HepG2 (cell line): ENCODE measurements around the gene RERE. TPM values are rescaled to one million over a fixed set of nuclear protein-coding genes. Genes with fewer than 3 reads are reported as not detected.

Experiments used
- ATAC-seq: fragments of 200-7000 bp; cut with Tn5 transposase; 3 replicates; pipeline ENCODE4 v1.9.1; 2020; ENCODE audit warnings: mild to moderate bottlenecking, moderate library complexity
- BruUV-seq: library from RNA; stranded (reverse); fragments of 400-500 nt; replicated peaks from 2 replicates; lab custom pipeline; 2021; lab: Mats Ljungman, UMichigan
- CTCF ChIA-PET: fragments of 300-600 bp; formaldehyde crosslinking; extraction: SDS; loops from one replicate; lab custom pipeline; 2021; ENCODE audit warnings: low total read pairs, inconsistent platforms, low intra/inter-chr PET ratio; lab: Yijun Ruan, JAX
- POLR2A ChIA-PET: fragments of 350-600 bp; sonication (Branson Sonifier 250); formaldehyde crosslinking; loops from one replicate; lab custom pipeline; 2020; ENCODE audit warnings: antibody characterized with exemption, inconsistent platforms; lab: Yijun Ruan, JAX
- DNase-seq: peaks from one replicate; pipeline ENCODE4 v3.0.0-alpha.2; 2015; ENCODE audit warnings: low spot score
- FAIRE-seq: peaks from 3 replicates; lab custom pipeline; 2011; peaks lifted over from hg19 to GRCh38; lab: Jason Lieb, UNC
- H2AFZ ChIP-seq: one replicate; pipeline ENCODE4 v1.6.1; 2011; ENCODE audit warnings: low read length, inconsistent platforms
- H3K27ac ChIP-seq: fragments of 300-600 bp; 3 replicates; pipeline ENCODE4 v1.8.0; 2011; ENCODE audit warnings: mixed run types, mild to moderate bottlenecking, mixed read lengths, low read length, inconsistent platforms; ENCODE audit not compliant: insufficient read depth; ENCODE audit errors: extremely low read length
- H3K27me3 ChIP-seq, 2 experiments: fragments of 200-600 bp in 1 of 2; 2 replicates in 1 of 2; 3 replicates in 1 of 2; pipeline versions ENCODE4 v1.6.0 to v1.8.0; 2011; ENCODE audit warnings: low read length in 2 of 2, mild to moderate bottlenecking in 2 of 2, moderate library complexity in 2 of 2, inconsistent platforms in 1 of 2; ENCODE audit not compliant: insufficient read depth in 2 of 2, control insufficient read depth in 1 of 2
- H3K36me3 ChIP-seq, 2 experiments: fragments of 200-600 bp in 1 of 2; replicated peaks in 1 of 2; 2 replicates in 1 of 2; 3 replicates in 1 of 2; pipeline versions ENCODE4 v1.5.1 to v1.8.0; 2011; ENCODE audit warnings: low read length in 2 of 2, inconsistent platforms in 1 of 2; ENCODE audit not compliant: insufficient read depth in 2 of 2, control insufficient read depth in 1 of 2
- H3K4me1 ChIP-seq: 2 replicates; pipeline ENCODE4 v1.5.1; 2012; ENCODE audit warnings: low read length, inconsistent platforms; ENCODE audit not compliant: insufficient read depth
- H3K4me2 ChIP-seq: 2 replicates; pipeline ENCODE4 v1.6.0; 2011; ENCODE audit warnings: low read depth, low read length, inconsistent platforms
- H3K4me3 ChIP-seq, 3 experiments: fragments of 200-600 bp in 1 of 3; sonication (generic), shearing (Covaris generic) in 1 of 3; replicated peaks in 1 of 3; 2 replicates each; pipeline ENCODE4 v1.5.1; 2011 to 2016; ENCODE audit warnings: low read length in 3 of 3, inconsistent platforms in 2 of 3, low read depth in 2 of 3, mild to moderate bottlenecking in 2 of 3, control low read depth in 1 of 3, mixed read lengths in 1 of 3; ENCODE audit not compliant: insufficient read depth in 1 of 3
- H3K79me2 ChIP-seq: one replicate; pipeline ENCODE4 v1.6.1; 2011; ENCODE audit warnings: low read length, inconsistent platforms; ENCODE audit not compliant: insufficient read depth
- H3K9ac ChIP-seq: 2 replicates; pipeline ENCODE4 v1.6.0; 2011; ENCODE audit warnings: mild to moderate bottlenecking, low read depth, low read length, inconsistent platforms; ENCODE audit not compliant: insufficient read depth
- H3K9me3 ChIP-seq: 2 replicates; pipeline ENCODE4 v1.5.1; 2012; ENCODE audit warnings: mild to moderate bottlenecking, low read length
- H4K20me1 ChIP-seq: 2 replicates; pipeline ENCODE4 v1.6.0; 2011; ENCODE audit warnings: inconsistent platforms, mild to moderate bottlenecking, low read length, moderate library complexity; ENCODE audit not compliant: insufficient read depth
- ATF7 ChIP-seq, 2 experiments: fragments of 450-650 bp in 1 of 2; sonication (generic) in 1 of 2; formaldehyde crosslinking in 1 of 2; IDR thresholded peaks; 2 replicates each; pipeline versions ENCODE4 v1.4.0 to v1.6.1; 2016 to 2020; ENCODE audit warnings: antibody characterized with exemption in 1 of 2, mild to moderate bottlenecking in 1 of 2, missing genetic modification reagents in 1 of 2
- CEBPB ChIP-seq: IDR thresholded peaks from 2 replicates; pipeline ENCODE4 v1.6.1; 2011; ENCODE audit warnings: low read depth, low read length, improper control_type of control experiment, borderline replicate concordance
- NCOA2 ChIP-seq: sonication (generic); formaldehyde crosslinking; IDR thresholded peaks from 2 replicates; pipeline ENCODE4 v1.8.0; 2022; ENCODE audit warnings: inconsistent platforms
- ZNF256 ChIP-seq: sonication (generic); formaldehyde crosslinking; conservative IDR thresholded peaks from 2 replicates; pipeline ENCODE4 v1.4.0; 2020; ENCODE audit warnings: missing genetic modification reagents
- WGBS: methylation state at CpG from one replicate; pipeline ENCODE4 v1.1.6; 2017; ENCODE audit warnings: low lambda C conversion rate; 5-methylcytosine and 5-hydroxymethylcytosine counted together
- in situ Hi-C: cut with HindIII; loops from 2 replicates; pipeline ENCODE4 v1.10.0; 2017; ENCODE audit warnings: low pct_unique_long_range_greater_than_20kb; ENCODE audit not compliant: extremely low pct_ligation_motif_present
- intact Hi-C: fragments of 100-400 bp; cut with micrococcal nuclease; formaldehyde crosslinking; loops from one replicate; pipeline ENCODE4 v1.10.0; 2022; ENCODE audit not compliant: unreplicated experiment
- polyA plus RNA-seq, 8 experiments: library from polyadenylated mRNA; depleted of rRNA in 3 of 8; stranded (reverse) in 7 of 8; unstranded in 1 of 8; fragments of >200 nt; fragmentation: Illumina TruSeq in 4 of 8; extraction: Trizol in 4 of 8; gene quantifications; 2 replicates each; pipeline versions ENCODE4 v1.2.1 to v1.2.3, GENCODE V29; 2011 to 2016; ENCODE audit warnings: low read depth in 4 of 8, missing spikeins in 1 of 8, mixed read lengths in 1 of 8; ENCODE audit not compliant: insufficient read depth in 1 of 8
- total RNA-seq, 5 experiments: library from RNA; depleted of rRNA; stranded (reverse); fragments of >200 nt; fragmentation: Illumina TruSeq; extraction: Trizol; gene quantifications; 2 replicates each; pipeline ENCODE4 v1.2.3, GENCODE V29; 2016; ENCODE audit warnings: low read depth in 1 of 5

The RERE gene
- total and polyA plus RNA-seq, 2 of the 13 experiments (the other 11 are each of a cell fraction or from before 2014, with no cell fraction given), result 18.3 to 21.9 TPM

DNA sequence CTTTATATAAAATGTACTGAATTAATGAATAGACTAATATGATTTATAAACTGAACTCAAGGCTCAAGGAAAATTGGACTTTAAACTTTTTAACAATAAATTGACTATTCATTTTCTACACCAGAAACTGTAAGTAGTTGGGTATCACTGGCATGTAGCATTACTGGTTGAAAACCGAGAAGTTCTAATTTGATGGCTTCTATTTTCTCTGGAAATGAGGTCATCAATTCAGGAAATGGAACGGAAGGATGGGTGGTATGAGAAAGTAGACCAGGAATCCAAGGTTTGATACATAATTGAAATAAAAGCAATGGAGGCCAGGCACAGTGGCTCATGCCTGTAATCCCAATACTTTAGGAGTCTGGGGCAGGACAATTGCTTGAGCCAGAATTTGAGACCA is 50.4 kb downstream of the RERE start:
- in situ Hi-C loops, result no loop called here
- FAIRE-seq, result no peak
- no peak overlapping the region for H3K4me2 ChIP-seq

DNA sequence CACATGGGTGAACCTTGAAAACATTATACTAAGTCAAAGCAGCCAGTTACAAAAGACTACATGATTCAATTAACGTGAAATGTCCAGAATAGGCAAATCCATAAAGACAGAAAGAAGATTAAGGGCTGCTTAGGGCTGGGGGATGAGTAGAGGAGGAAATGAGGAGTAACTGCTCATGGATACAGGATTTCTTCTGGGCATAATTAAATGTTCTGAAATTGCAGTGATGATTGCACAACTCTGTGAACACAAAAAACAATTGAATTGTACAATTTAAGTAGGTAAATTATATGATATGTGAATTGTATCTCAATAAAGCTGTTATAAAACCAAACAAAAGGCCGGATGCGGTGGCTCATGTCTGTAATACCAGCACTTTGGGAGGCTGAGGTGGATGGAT is 52.2 kb downstream of the RERE start:
- WGBS, result 97% methylated on average over 3 of the region's 3 CpGs
- in situ Hi-C loops (no loop called here), intact Hi-C loops (no loop called here)
- Histone ChIP-seq H3K9ac (no peak overlapping the region), H3K4me1 (peaks cover 14% of the 10 kb centered on the region; the same call in 1 of the 2 replicates), H3K27ac (no peak overlapping the region), H3K27me3 (no peaks in the 10 kb centered on the region), H4K20me1 (no peaks in the 10 kb centered on the region; the same call in 1 of the 2 replicates), H2AFZ (no peak overlapping the region), H3K79me2 (peaks cover 76% of the 10 kb centered on the region), H3K9me3 (no peaks in the 10 kb centered on the region), H3K4me2 (no peak overlapping the region), H3K4me3 (no peak overlapping the region), H3K36me3 (no peaks in the 10 kb centered on the region; a peak in 2 of 5 replicates)
- DNase-seq, result no peak
- FAIRE-seq, result no peak
- ChIA-PET CTCF (no interaction called here), POLR2A (no interaction called here)
- no peak for ATAC-seq
- TF ChIP-seq CEBPB (peak; percentile 53; the same call in 1 of the 2 replicates), NCOA2 (CRISPR knock-in tag) (no peak)
- no TSS peak for BruUV-seq

More for the DNA sequence above, 50.4 kb downstream of the RERE start:
- ATAC-seq (no peak), DNase-seq (no peak)
- H3K9ac ChIP-seq, result no peak overlapping the region
- peaks cover 14% of the 10 kb centered on the region; the same call in 1 of the 2 replicates for H3K4me1 ChIP-seq
- intact Hi-C loops, result no loop called here
- no peak overlapping the region for H3K4me3 ChIP-seq
- no peaks in the 10 kb centered on the region; a peak in 2 of 5 replicates for H3K36me3 ChIP-seq
- no peaks in the 10 kb centered on the region for H3K9me3 ChIP-seq
- no peak overlapping the region for H3K27ac ChIP-seq
- BruUV-seq, result no TSS peak
- 100% methylated on average over 2 of the region's 2 CpGs for WGBS
- H3K27me3 ChIP-seq, result no peaks in the 10 kb centered on the region
- TF ChIP-seq ZNF256 (no peak), ATF7 (IDR thresholded peaks at IDR 0.05) (peak; percentile 66), ATF7 (CRISPR knock-in tag; IDR thresholded peaks at IDR 0.05) (no peak)
- CTCF ChIA-PET, result no interaction called here
- POLR2A ChIA-PET, result no interaction called here
- H4K20me1 ChIP-seq, result no peaks in the 10 kb centered on the region; the same call in 1 of the 2 replicates
- H2AFZ ChIP-seq, result no peak overlapping the region
- H3K79me2 ChIP-seq, result peaks cover 74% of the 10 kb centered on the region
